Stimulated activated CD4-positive, alpha-beta T cell treated with anti-CD3 and anti-CD28 coated beads, TNF-alpha, amount 100 ng/mL, for 24 hours (primary cell): ENCODE data around the gene CAVIN4.

ENCODE experiments used
- DNase-seq, 3 experiments: peaks; one replicate each; pipeline ENCODE4 v3.0.0-alpha.2; 2020; ENCODE audit warnings: low read depth in 3 of 3

Gene CAVIN4, protein sequence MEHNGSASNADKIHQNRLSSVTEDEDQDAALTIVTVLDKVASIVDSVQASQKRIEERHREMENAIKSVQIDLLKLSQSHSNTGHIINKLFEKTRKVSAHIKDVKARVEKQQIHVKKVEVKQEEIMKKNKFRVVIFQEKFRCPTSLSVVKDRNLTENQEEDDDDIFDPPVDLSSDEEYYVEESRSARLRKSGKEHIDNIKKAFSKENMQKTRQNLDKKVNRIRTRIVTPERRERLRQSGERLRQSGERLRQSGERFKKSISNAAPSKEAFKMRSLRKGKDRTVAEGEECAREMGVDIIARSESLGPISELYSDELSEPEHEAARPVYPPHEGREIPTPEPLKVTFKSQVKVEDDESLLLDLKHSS

GRCh38 chr9:100577776-100578448, at the start of gene CAVIN4:
Gene CAVIN4, plus strand, starts transcription at chr9:100578079. Its CDS starts 65 bp downstream, at chr9:100578144.
- no peak for DNase-seq

- no peak for DNase-seq
Observed at GRCh38 chr9:100534401-100534800, 43.5 kb upstream of the CAVIN4 start.

DNA sequence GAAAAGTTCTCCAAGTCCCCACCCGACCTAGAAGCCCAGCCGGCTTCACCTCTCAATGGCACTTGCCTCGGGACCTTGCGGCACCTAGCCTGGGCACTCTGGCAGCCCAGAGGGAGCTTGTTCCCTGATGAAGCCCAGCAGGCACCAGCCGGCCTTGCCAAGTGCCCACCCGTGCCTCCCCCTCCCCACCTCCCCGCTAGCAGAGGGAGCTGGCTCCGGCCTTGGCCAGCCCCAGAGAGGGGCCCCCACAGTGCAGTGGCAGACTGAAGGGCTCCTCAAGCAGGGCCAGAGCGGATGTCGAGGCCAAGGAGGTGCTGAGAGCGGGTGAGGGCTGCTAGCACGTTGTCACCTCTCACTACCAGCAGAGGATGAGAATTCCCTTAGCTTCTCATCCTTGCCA, 37.6 kb upstream of the CAVIN4 start:
- DNase-seq, result no peak

DNA sequence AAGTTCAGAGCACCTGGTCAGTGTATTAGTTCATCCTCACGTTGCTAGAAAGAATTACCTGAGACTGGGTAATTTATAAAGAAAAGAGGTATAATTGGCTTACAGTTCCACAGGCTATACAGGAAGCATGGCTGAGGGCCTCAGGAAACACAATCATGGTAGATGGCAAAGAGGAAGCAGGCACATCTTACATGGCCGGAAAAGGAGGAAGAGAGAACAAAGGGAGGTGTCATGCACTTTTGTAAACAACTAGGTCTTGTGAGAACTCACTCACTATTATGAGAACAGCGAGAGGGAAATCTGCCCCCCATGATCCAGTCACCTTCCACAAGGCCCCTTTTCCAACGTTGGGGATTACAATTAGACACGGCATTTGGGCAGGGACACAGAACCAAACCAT, 28.8 kb upstream of the CAVIN4 start:
- DNase-seq, result no peak

DNA sequence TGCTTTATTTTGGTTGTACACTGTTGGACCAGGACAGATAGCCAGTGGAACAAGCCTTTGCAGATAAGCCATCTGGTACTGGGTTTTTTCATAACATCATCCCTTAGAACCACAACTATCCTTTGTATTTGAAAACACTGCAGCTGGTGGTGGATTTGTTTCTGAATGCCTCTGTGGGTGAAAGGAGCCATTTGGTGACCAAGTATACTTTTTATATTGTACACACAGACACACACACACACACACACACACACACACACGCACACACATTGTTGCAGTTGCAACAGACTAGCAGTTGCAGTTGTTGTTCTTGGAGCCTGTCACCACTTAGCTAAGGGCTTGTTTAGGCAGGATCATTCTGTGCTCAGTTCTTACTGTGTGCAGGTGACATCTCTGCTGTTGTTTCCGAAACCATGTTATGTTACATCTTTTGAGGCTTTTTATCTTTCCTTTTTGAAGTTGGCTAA, 22.9 kb upstream of the CAVIN4 start:
- no peak for DNase-seq

DNA sequence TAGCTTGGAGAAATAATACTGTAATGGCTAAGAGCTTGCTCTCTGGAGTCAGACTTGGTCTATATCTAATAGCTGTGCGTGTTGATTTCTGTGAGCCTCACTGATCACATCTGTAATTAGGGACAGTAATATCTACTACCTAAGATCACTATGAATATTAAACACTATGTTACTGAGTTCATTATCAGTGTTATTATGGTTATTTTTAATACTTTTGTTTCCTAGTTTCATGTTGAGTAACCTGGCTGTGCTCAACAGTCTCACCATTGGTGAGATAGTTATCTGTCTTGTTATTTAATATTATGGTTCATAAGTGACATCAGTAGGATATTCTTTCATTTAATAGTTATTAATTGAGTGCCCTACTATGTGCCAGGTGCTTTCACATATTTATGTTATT, 22.4 kb upstream of the CAVIN4 start:
- DNase-seq, result no peak

DNA sequence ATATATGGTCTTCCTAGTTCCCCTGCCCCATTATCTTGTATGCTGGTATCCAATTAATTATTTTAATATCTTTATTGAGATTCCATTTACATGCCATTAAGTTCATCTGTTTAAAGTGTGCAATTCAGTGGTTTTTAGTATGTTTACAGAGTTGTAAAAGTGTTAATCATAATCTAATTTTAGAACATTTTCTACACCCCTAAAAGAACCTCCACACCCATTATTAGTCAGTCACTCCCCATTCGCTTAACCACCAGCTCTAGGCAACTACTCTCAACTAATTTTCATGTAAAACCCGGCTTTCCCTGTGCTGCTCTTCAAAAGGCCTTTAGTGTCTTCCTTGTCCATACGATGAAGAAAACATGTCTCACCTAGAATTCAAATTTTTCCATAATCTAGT, 20.8 kb upstream of the CAVIN4 start:
- DNase-seq, result no peak

- DNase-seq, result no peak
Observed at GRCh38 chr9:100561256-100561655, 16.6 kb upstream of the CAVIN4 start.

GRCh38 chr9:100567856-100568255, 10.0 kb upstream of the CAVIN4 start:
- DNase-seq, result no peak

- no peak for DNase-seq
Observed at GRCh38 chr9:100573655-100574260, 4.1 kb upstream of the CAVIN4 start.

DNA sequence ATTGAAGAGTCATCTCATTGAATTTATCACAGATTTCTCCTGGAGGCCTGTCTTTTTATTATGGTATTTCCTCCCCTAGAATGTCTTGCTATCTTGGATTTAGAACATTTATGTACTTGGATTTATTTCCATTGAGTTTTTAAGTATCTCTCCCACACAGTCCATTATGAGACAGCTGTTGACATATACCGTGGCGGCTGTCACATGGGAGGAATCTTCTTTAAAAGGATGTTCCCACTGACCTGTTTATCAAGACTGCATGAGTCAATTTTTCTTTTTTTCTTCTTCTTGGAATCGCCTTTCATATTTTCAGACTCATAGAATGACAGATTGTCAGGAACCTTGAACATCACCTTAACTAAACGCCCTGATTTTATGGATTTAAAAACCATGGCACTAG, 2.9 kb upstream of the CAVIN4 start:
- no peak for DNase-seq

DNA sequence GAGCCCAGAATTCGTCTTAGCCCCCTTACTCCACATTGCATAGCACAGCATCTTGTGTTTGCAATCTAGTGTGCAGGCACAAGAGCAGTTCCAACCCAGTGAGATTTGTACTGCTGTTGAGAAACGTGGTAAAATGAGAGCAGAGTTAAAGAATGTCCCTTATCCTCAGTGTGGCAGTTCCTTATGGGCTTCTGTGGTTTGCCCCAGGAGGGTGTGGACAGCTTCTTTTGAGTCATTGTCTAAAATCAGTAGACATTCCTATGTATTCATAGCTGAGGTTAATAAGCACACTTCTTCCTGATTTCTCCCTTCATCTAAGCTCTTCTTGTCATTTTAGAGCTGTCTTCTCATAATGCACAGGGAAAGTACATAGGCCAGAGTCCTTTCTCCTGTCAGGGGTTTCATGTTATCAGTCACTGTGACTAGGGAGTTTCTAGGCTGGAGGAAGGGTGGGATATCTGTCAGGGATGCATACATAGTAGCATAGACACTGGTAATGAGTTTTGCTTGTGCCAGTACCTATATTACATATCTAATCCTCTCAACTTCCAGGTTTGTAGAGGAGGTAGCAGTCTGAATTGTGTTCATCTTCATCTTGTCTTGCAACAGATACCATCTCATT, 2.0 kb upstream of the CAVIN4 start:
- DNase-seq, result no peak

- DNase-seq, result no peak
Observed at GRCh38 chr9:100578610-100579009, 731 bp downstream of the CAVIN4 start.

GRCh38 chr9:100579665-100580064, 1.8 kb downstream of the CAVIN4 start:
- no peak for DNase-seq

GRCh38 chr9:100580257-100580656, 2.4 kb downstream of the CAVIN4 start:
- no peak for DNase-seq

DNA sequence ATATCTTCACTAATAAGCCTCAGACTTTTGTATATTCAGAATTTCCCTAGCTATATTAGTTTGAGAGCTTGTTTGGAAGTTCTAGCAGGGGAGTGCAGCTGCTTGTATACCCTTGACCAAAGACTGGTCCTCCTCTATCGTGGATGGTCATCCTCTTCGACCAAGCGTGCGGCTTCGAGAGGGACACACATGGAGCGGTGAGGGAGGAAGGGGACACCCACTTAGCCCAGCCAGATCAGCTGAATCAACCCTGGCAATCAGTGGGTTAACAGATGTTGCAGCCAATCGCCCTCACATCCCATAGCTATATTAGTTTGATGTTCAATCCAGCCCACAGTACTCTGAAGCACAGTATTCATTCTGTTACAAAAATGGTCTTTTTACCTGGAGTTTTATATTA, 3.2 kb downstream of the CAVIN4 start:
- DNase-seq, result no peak

DNA sequence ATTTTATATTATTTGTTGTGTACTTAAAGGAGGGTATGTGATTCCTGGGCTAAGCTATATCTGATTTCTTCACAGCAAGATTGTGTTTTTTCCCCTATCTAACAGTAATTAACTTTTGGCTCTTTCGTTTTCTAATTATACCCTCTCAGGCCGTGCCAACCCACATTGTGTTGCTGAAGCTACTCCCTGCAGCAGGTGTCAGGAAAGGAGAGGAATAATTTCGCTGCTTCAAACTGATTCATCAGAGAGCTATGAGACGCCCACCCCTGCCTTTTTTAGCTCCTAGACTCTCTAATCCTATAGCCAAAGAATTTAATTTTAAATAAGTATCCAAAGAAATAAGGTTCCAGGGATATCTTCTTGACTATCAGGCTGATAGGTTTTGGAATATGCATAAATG, 3.8 kb downstream of the CAVIN4 start:
- no peak for DNase-seq

DNA sequence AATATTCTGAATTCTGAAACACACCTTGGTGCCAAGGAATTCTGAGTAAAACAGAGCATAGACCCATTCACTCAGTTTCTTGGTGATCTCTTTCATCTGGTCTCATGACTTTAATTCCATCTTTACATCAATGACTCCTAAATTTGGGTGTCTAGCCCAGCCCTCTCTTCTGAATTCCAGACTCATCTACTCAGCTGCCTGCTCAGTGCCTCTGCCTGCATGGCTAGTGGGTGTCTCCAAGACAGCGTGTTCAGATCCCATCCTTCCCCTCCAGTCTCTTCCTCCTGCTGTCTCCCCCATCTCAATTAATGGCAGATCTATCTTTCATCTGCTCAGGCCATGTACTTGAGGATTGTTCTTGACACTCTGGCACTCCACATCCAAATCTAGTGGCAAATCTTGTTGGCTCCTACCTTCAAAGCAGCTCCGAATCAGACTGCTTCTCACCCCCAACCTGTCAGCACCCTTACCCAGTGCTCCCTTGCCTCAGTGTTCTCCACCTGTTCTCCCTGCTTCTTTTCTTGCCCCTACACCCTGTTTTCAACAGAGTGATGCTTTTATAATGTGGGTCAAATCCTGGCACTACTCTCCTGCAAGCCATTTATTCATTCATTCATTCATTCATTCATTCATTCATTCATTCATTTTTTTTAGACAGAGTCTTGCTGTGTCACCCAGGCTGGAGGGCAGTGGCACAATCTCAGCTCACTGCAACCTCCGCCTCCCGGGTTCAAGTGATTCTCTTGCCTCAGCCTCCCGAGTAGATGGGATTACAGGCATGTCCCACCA, 5.3 kb downstream of the CAVIN4 start:
- DNase-seq, result no peak

- DNase-seq, result no peak
Observed at GRCh38 chr9:100584951-100585350, 7.1 kb downstream of the CAVIN4 start.

- DNase-seq, result no peak
Observed at GRCh38 chr9:100586093-100586492, 8.2 kb downstream of the CAVIN4 start.

DNA sequence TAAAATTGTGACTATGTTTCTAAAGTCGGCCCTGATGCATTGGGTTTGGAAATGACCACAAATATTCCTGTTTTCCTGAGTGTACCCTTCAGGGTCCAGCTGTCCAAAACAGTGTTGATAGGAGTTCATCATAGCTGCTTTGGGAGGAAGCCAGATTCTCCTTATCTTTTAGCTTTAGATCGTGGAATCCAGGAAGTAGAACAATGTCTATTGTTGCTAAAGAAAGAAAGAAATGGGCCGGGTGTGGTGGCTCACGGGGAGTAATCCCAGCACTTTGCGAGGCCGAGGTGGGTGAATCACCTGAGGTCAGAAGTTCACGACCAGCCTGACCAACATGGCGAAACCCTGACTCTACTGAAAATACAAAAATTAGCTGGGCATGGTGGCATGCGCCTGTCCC, 9.5 kb downstream of the CAVIN4 start:
- DNase-seq, result no peak

GRCh38 chr9:100589582-100589981, 11.7 kb downstream of the CAVIN4 start:
- no peak for DNase-seq
